ENCODE measurements around the gene NXN.
"Not testable (repeated sequence)": the region's sequence is repeated elsewhere in the genome, so short reads cannot be mapped to it uniquely, and the experiment has no call there.

Gene NXN

DNA sequence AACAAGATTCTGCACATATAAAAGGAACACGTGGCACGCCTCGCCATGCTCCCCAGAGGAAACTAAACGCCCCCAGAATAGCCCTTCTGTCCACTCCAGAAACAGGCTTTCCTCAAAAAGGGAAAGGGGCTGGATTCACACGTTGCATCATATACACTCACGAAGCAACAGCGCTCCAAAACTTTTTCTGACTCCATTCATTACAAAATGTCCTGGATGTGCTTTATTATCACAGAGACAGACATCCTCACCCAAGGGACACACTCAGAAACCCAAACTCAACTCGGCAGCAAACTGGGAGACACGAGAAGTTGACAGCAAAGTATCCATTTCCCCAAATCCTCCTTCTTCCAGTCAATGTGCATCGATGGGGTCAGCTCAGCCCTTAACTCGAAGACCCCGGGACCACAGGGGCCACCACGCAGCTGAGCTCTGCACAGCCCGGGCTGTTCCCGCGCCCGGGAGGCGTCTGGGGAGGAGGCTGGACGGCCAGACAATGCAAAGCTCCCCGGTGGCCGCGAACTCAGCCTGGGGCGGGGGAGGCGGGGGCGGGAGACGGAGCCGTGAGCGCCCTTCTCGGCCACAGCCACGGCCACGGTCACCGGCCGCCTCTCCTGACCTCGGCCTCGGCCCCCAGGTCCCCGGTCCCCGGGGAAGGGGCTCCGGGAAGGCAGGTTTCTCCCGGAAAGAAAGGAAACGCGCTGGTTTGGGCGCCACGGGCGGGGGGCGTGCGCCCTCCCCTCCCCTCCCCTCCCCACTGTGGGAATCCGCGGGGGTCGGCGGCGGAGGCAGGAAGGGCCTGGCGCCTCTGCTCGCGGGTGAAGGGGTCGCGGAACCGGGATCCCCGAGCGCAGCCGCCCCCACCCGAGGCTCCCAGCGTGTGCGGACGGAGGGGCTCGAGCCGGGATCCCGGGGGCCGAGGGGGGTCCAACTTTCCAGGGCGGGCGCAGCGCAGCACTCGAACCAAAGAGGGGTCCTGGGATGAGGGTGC lies 1.2 kb downstream of the NXN start:
- DNase-seq: no peak

GRCh38 chr17:977166-977565 lies 2.4 kb downstream of the NXN start:
- no peak for DNase-seq

GRCh38 chr17:976312-976711 lies 3.3 kb downstream of the NXN start:
- DNase-seq: no peak

- DNase-seq: no peak
These were observed 4.1 kb downstream of the NXN start for GRCh38 chr17:975371-975915.

DNA sequence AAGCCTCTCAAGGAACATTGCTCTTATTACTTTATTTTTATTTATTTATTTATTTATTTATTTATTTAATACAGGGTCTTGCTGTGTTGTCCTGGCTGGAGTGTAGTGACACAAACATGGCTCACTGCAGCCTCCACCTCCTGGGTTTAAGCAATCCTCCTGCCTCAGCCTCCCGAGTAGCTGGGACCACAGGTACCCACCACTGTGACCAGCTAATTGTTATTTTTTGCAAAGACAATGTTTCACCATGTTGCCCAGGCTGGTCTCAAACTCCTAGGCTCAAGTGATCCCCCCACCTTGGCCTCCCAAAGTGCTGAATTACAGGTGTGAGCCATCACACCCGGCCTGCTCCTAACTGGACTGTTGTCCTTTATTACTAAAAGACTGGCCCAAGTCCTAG lies 4.8 kb downstream of the NXN start:
- DNase-seq: not testable (repeated sequence)

- no peak for DNase-seq
These were observed 6.5 kb downstream of the NXN start for GRCh38 chr17:973053-973452.

DNA sequence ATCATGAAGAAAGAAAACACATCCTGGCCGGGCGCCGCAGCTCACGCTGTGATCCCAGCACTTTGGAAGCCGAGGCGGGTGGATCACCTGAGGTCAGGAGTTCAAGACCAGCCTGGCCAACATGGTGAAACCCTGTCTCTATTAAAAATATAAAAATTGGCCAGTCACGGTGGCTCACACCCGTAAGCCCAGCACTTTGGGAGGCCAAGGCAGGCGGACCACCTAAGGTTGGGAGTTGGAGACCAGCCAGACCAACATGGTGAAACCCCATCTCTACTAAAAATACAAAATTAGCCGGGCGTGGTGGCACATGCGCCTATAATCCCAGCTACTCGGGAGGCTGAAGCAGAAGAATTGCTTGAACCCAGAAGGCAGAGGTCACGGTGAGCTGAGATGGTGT lies 7.7 kb downstream of the NXN start:
- DNase-seq: not testable (repeated sequence)

- DNase-seq: no peak
These were observed 9.2 kb downstream of the NXN start for GRCh38 chr17:970364-970763.

- DNase-seq: no peak
These were observed 9.7 kb downstream of the NXN start for GRCh38 chr17:969811-970355.

DNA sequence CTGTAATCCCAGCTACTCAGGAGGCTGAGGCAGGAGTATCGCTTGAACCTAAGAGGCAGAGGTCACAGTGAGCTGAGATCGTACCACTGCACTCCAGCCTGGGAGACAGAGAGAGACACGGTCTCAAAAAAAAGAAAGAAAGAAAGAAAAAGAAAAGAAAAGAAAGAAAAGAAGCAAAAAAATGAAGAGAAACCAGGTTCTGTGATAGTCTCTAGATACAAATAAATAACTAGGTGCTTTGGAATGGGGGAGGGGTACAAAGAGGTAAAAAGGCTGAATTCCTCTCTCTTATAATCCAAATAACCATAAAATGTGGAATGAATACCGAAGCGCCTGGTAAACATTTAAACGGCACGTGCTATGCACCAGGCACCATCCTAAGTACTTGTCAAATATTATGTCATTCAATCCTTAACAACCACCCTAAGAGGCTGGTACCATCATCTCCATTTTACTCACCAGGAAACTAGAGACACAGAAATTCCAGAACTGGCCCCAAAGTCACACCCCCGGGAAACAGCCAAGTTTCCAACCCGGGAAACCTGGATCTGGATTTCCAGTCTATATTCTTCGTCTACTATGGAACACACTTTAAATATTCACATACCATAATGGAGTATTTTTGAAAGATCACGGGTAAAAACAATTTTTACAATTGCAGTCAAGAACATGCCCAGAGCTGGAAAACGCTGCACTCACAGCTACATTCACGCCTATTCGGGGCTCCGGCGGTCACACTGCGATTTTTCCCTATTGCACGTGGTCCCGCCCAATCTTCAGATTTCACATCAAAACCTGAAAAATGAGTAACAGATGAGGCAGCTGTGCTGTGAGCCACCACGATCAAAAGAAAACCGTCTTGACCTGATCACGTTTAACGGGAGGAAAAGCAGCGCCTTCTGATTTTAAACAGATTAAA lies 10.5 kb downstream of the NXN start:
- DNase-seq: no peak

- no peak for DNase-seq
These were observed 12.5 kb downstream of the NXN start for GRCh38 chr17:967122-967521.

- no peak for DNase-seq
These were observed 14.1 kb downstream of the NXN start for GRCh38 chr17:965311-965989.

- DNase-seq: no peak
These were observed 14.7 kb downstream of the NXN start for GRCh38 chr17:964876-965275.

DNA sequence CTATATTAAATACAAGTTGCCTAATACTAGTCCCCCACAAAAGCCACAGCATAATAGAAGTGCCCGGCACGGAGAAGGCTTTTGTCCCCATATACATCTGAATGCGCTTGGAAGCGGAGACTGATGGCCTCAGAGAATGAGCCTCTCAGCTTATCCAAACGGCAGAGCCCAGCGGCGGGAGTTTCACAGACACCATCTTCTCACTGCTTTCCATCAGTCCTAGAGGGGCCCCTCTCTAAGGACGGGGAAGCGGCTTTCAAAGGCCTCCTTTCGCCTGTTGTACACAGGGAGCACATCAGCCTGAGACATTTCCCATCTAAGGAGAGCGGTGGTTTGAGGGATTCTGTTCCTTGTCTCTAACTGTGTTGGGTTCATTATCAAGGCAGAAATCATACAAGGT lies 16.9 kb downstream of the NXN start:
- DNase-seq: no peak

GRCh38 chr17:962166-962565 lies 17.4 kb downstream of the NXN start:
- DNase-seq: no peak

DNA sequence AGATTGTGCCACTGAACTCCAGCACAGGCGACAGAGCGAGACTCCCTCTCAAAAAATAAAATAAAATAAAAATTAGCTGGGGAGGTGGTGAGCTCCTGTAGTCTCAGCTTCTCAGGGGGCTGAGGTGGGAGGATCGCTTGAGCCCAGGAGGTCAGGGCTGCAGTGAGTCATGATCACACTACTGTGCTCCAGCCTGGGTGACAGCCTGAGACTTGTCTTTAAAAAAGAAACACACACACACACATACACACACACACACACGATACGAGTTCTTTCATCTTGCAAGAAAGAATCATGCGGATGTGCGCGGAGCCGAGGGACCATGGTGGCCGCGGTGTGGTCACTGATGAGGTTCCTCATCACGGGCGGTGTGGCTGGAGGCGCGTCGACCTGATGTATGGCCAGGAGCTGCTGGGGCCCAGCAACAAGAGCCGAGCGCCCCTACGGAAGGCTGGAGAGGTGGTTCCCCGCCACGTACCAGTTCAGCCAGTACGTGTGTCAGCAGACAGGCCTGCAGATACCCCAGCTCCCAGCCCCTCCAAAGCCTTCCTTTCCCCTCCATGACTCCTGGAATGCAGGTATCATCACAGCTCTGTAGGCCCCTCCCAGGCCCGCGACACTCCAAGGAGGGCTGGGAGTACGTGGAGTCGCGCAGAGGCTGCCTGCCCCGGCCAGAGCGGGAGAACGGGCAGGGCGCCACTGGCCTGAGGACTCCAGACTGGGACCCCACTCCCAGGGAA lies 20.7 kb downstream of the NXN start:
- no peak for DNase-seq

- no peak for DNase-seq
These were observed 21.6 kb downstream of the NXN start for GRCh38 chr17:957856-958421.

DNA sequence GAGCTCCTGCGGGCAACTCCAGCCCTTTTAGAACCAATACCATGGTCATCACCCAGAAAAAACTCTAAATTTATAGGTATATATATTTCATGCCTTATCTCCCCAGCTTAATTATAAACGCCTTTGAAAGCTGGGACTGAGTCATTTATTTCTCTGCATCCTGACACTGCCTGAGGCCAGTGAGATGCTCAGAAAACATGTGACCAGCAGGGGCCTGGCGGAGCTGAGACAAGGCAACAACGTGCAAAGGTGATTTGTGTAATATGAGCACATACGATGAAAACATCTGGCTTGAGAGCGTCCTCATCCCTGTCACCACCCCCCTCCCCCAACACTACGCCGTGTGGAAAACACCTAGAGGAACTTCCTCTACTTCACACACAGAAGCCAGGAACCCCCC lies 22.7 kb downstream of the NXN start:
- DNase-seq: no peak

DNA sequence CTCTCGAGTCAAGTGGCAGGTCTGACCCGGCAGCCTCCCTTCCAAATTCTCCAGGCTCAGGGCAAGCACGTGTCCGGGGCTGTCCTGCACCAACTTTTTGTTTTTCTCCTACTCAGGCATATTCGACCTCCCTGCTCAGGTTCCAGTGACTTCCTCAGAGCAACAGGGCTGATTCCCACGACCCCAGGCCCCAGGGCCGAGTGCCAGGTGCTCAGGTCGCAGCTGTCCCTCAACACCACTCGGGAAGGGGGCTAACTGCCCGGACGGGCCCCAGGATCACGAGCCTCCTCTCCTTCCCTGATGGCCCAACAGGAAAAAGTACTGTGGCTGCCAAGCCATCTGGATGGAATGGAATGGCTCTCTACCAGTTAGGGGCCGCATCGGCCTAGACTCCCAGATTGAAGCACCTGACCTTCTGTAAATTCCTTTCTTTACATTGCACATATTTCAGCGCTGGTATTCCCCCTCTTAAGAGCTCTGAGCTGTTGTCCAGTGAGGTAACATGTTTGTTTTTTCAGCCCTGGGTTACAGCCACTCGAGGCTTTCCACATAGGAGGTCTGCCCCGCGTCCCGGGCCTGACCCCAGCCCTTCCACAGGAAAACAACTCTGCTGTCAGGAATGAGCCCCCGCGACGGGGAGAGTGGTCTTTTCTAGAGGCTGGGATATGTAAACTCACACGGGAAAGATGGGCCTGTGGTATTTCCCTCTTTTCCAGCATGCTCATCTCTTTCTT lies 25.0 kb downstream of the NXN start:
- no peak for DNase-seq

DNA sequence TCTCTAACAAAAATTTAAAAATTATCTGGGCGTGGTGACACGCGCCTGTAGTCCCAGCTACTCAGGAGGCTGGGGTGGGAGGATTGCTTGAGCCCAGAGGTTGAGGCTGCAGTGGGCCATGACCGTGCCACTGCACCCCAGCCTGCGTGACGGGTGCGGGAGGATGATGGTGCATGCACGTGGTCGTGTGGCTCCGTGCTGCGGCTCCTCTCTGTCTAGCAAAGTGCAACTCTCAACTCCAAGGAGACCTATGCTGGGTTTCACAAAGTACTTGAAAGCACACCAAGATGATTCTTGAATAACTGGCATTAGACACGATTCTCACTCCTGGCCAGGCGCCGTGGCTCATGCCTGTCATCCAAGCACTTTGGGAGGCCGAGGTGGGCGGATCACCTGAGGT lies 25.8 kb downstream of the NXN start:
- no peak for DNase-seq

GRCh38 chr17:952592-952991 lies 27.0 kb downstream of the NXN start:
- not testable (repeated sequence) for DNase-seq
